H9 (cell line): Measurements from ENCODE around the gene DGKE. TPM values are rescaled to one million over a fixed set of nuclear protein-coding genes. Genes with fewer than 3 reads are reported as not detected.

Source experiments
- DNase-seq: peaks from one replicate; pipeline ENCODE4 v3.0.0-alpha.2; 2017
- H2AFZ ChIP-seq: one replicate; pipeline ENCODE4 v1.6.1; 2013; ENCODE audit warnings: mild to moderate bottlenecking, low read length, control low read depth, moderate library complexity
- H2AK5ac ChIP-seq: 2 replicates; pipeline ENCODE4 v1.6.1; 2013; ENCODE audit warnings: low read length, control low read depth, mixed read lengths; ENCODE audit not compliant: insufficient read length
- H2BK120ac ChIP-seq: one replicate; pipeline ENCODE4 v1.6.1; 2013; ENCODE audit warnings: low read depth, mild to moderate bottlenecking, low read length, control low read depth, inconsistent platforms; ENCODE audit not compliant: poor library complexity, severe bottlenecking
- H2BK12ac ChIP-seq: 2 replicates; pipeline ENCODE4 v1.6.1; 2013; ENCODE audit warnings: low read length, control low read depth, mixed read lengths, low read depth; ENCODE audit not compliant: insufficient read length
- H2BK15ac ChIP-seq: 2 replicates; pipeline ENCODE4 v1.6.1; 2013; ENCODE audit warnings: low read depth, low read length, control low read depth
- H2BK20ac ChIP-seq: one replicate; pipeline ENCODE4 v1.6.1; 2013; ENCODE audit warnings: low read depth, mild to moderate bottlenecking, low read length, control low read depth, inconsistent platforms; ENCODE audit not compliant: poor library complexity, severe bottlenecking
- H2BK5ac ChIP-seq: 2 replicates; pipeline ENCODE4 v1.6.1; 2013; ENCODE audit warnings: low read length, control low read depth, mixed read lengths; ENCODE audit not compliant: insufficient read length
- H3K14ac ChIP-seq: 2 replicates; pipeline ENCODE4 v1.6.1; 2013; ENCODE audit warnings: low read length, control low read depth; ENCODE audit not compliant: insufficient read depth
- H3K18ac ChIP-seq: 2 replicates; pipeline ENCODE4 v1.6.1; 2013; ENCODE audit warnings: low read depth, mild to moderate bottlenecking, mixed read lengths, low read length, control low read depth; ENCODE audit not compliant: insufficient read length
- H3K23ac ChIP-seq: 2 replicates; pipeline ENCODE4 v1.6.1; 2013; ENCODE audit warnings: low read length, control low read depth, mixed read lengths, low read depth; ENCODE audit not compliant: insufficient read length
- H3K23me2 ChIP-seq: 2 replicates; pipeline ENCODE4 v1.6.1; 2013; ENCODE audit warnings: low read depth, mild to moderate bottlenecking, mixed read lengths, low read length, control low read depth; ENCODE audit not compliant: insufficient read length, poor library complexity, severe bottlenecking
- H3K27ac ChIP-seq: 2 replicates; pipeline ENCODE4 v1.5.1; 2013; ENCODE audit warnings: low read length, control low read depth, mixed read lengths, low read depth; ENCODE audit not compliant: insufficient read length
- H3K27me3 ChIP-seq: 2 replicates; pipeline ENCODE4 v1.6.1; 2013; ENCODE audit warnings: low read length, control low read depth, inconsistent platforms; ENCODE audit not compliant: insufficient read depth
- H3K4ac ChIP-seq: 2 replicates; pipeline ENCODE4 v1.6.1; 2013; ENCODE audit warnings: low read depth, mild to moderate bottlenecking, control low read depth, inconsistent platforms, low read length, moderate library complexity
- H3K4me1 ChIP-seq: 2 replicates; pipeline ENCODE4 v1.6.1; 2013; ENCODE audit warnings: low read length, control low read depth, inconsistent platforms; ENCODE audit not compliant: insufficient read depth
- H3K4me2 ChIP-seq: 2 replicates; pipeline ENCODE4 v1.6.1; 2013; ENCODE audit warnings: low read length, control low read depth, mixed read lengths; ENCODE audit not compliant: insufficient read length, insufficient read depth
- H3K56ac ChIP-seq: 2 replicates; pipeline ENCODE4 v1.6.1; 2013; ENCODE audit warnings: low read depth, mild to moderate bottlenecking, mixed read lengths, low read length, control low read depth; ENCODE audit not compliant: insufficient read length
- H3K79me1 ChIP-seq: 2 replicates; pipeline ENCODE4 v1.6.1; 2013; ENCODE audit warnings: low read depth, mild to moderate bottlenecking, moderate library complexity, low read length, control low read depth, inconsistent platforms; ENCODE audit not compliant: insufficient read depth, poor library complexity, severe bottlenecking
- H3K79me2 ChIP-seq: 2 replicates; pipeline ENCODE4 v1.6.1; 2013; ENCODE audit warnings: low read length, control low read depth, inconsistent platforms; ENCODE audit not compliant: insufficient read depth
- H3K9ac ChIP-seq: 2 replicates; pipeline ENCODE4 v1.6.1; 2013; ENCODE audit warnings: low read length, control low read depth, mixed read lengths; ENCODE audit not compliant: insufficient read length; ENCODE audit errors: extremely low read depth
- H3K9me3 ChIP-seq: one replicate; pipeline ENCODE4 v1.6.1; 2013; ENCODE audit warnings: low read depth, low read length, inconsistent platforms; ENCODE audit not compliant: control insufficient read depth
- H3T11ph ChIP-seq: one replicate; pipeline ENCODE4 v1.6.1; 2013; ENCODE audit warnings: mild to moderate bottlenecking, low read length, control low read depth, inconsistent platforms
- H4K20me1 ChIP-seq: one replicate; pipeline ENCODE4 v1.6.1; 2013; ENCODE audit not compliant: control insufficient read depth, insufficient read length, insufficient read depth
- H4K5ac ChIP-seq: 2 replicates; pipeline ENCODE4 v1.6.1; 2013; ENCODE audit warnings: low read depth, mild to moderate bottlenecking, mixed read lengths, low read length, control low read depth; ENCODE audit not compliant: insufficient read length
- H4K8ac ChIP-seq: replicated peaks from 2 replicates; pipeline ENCODE4 v1.6.1; 2013; ENCODE audit warnings: low read length, control low read depth, mixed read lengths, low read depth; ENCODE audit not compliant: insufficient read length
- H4K91ac ChIP-seq: 2 replicates; pipeline ENCODE4 v1.6.1; 2013; ENCODE audit warnings: low read depth, mild to moderate bottlenecking, moderate library complexity, mixed read lengths, low read length, control low read depth; ENCODE audit not compliant: insufficient read length
- H3K27ac Mint-ChIP-seq, 3 experiments: 2 replicates in 2 of 3; 3 replicates in 1 of 3; pipeline ENCODE4 v1.8.0; 2020 to 2021; ENCODE audit warnings: mixed read lengths in 3 of 3, mild to moderate bottlenecking in 1 of 3, moderate library complexity in 1 of 3
- H3K27me3 Mint-ChIP-seq: 2 replicates; pipeline ENCODE4 v1.8.0; 2021; ENCODE audit warnings: low read depth, mild to moderate bottlenecking, moderate library complexity, mixed read lengths
- H3K36me3 Mint-ChIP-seq, 3 experiments: 2 replicates in 2 of 3; 3 replicates in 1 of 3; pipeline ENCODE4 v1.8.0; 2020 to 2021; ENCODE audit warnings: low read depth in 3 of 3, mixed read lengths in 3 of 3; ENCODE audit not compliant: insufficient read depth in 1 of 3
- H3K4me1 Mint-ChIP-seq, 2 experiments: 2 replicates each; pipeline ENCODE4 v1.8.0; 2020; ENCODE audit warnings: mixed read lengths in 2 of 2
- H3K4me3 Mint-ChIP-seq, 2 experiments: 2 replicates in 1 of 2; 3 replicates in 1 of 2; pipeline ENCODE4 v1.8.0; 2020 to 2021; ENCODE audit warnings: mild to moderate bottlenecking in 2 of 2, mixed read lengths in 2 of 2, moderate library complexity in 1 of 2
- H3K9me3 Mint-ChIP-seq, 2 experiments: 2 replicates in 1 of 2; 3 replicates in 1 of 2; pipeline ENCODE4 v1.8.0; 2020; ENCODE audit warnings: mild to moderate bottlenecking in 2 of 2, mixed read lengths in 2 of 2, moderate library complexity in 1 of 2
- CTCF ChIP-seq: fragments of 200-600 bp; sonication (generic); conservative IDR thresholded peaks from 3 replicates; pipeline ENCODE4 v1.8.0; 2021; ENCODE audit warnings: antibody characterized with exemption, mild to moderate bottlenecking
- WGBS: extraction: QIAGEN DNeasy Blood & Tissue Kit; methylation state at CpG from one replicate; pipeline ENCODE4 v1.1.7; 2013; ENCODE audit warnings: missing lambda C conversion rate, low lambda C conversion rate, mixed read lengths; ENCODE audit not compliant: insufficient read length; ENCODE audit errors: extremely low coverage; 5-methylcytosine and 5-hydroxymethylcytosine counted together
- total RNA-seq: library from RNA; stranded (reverse); gene quantifications from 2 replicates; pipeline ENCODE4 v1.2.1, GENCODE V29; 2021

The DGKE gene
- total RNA-seq, 1 experiment from 2014 or later, result 4.9 TPM

- Histone ChIP-seq H3K9ac (no peak overlapping the region), H3K23me2 (no peaks in the 10 kb centered on the region), H3K27me3 (no peaks in the 10 kb centered on the region), H4K5ac (no peak overlapping the region), H3K27ac (no peak overlapping the region), H3K4me2 (no peak overlapping the region), H2BK5ac (no peak overlapping the region), H3K14ac (no peak overlapping the region), H3K23ac (no peak overlapping the region), H2BK12ac (no peak overlapping the region), H4K20me1 (no peaks in the 10 kb centered on the region), H3K79me2 (no peaks in the 10 kb centered on the region), H4K8ac (no peak overlapping the region), H3K18ac (no peak overlapping the region), H2AK5ac (no peak overlapping the region), H3K56ac (no peak overlapping the region), H3K4ac (no peak overlapping the region), H2BK120ac (no peak overlapping the region), H3T11ph (no peak overlapping the region), H4K91ac (no peak overlapping the region), H3K4me1 (no peaks in the 10 kb centered on the region), H2BK20ac (no peak overlapping the region), H3K9me3 (no peaks in the 10 kb centered on the region), H2AFZ (no peak overlapping the region), H2BK15ac (no peak overlapping the region), H3K79me1 (no peaks in the 10 kb centered on the region)
- peaks cover 3% of the 10 kb centered on the region for H3K27me3 Mint-ChIP-seq
- WGBS, result no CpG with 5 or more reads among the region's 7 CpGs
- 0 out of 4 replicates have a peak, but pooled peaks cover 0 to under 1% of the 10 kb centered on the region in 2 experiments for H3K4me1 Mint-ChIP-seq
- TF ChIP-seq CTCF, result no peak
- no peak overlapping the region for H3K27ac Mint-ChIP-seq
- peaks cover 0 to under 1% of the 10 kb centered on the region in 2 experiments; a peak in 2 of 5 replicates for H3K9me3 Mint-ChIP-seq
- H3K4me3 Mint-ChIP-seq, result no peak overlapping the region
- DNase-seq, result no peak
- peaks cover 0 to under 1% (median under 1%) of the 10 kb centered on the region in 3 experiments; a peak in 5 of 7 replicates for H3K36me3 Mint-ChIP-seq
Measured at GRCh38 chr17:56786989-56787482, 46.9 kb upstream of the DGKE start.
